Adipocyte (in vitro differentiated cells): ENCODE measurements around the gene CAMTA1.

Experiments used
- DNase-seq: peaks from one replicate; pipeline ENCODE4 v3.0.0-alpha.2; 2015; ENCODE audit warnings: low read depth
- H3K27me3 ChIP-seq: replicated peaks from 2 replicates; pipeline ENCODE4 v1.7.0; 2013; ENCODE audit warnings: mild to moderate bottlenecking, low read length, moderate library complexity; ENCODE audit not compliant: control insufficient read depth, insufficient read depth
- H3K36me3 ChIP-seq: 2 replicates; pipeline ENCODE4 v1.7.0; 2013; ENCODE audit warnings: low read length, mild to moderate bottlenecking, moderate library complexity; ENCODE audit not compliant: control insufficient read depth, insufficient read depth, severe bottlenecking
- H3K4me1 ChIP-seq: 2 replicates; pipeline ENCODE4 v1.7.0; 2013; ENCODE audit warnings: mild to moderate bottlenecking, low read length, moderate library complexity; ENCODE audit not compliant: control insufficient read depth, insufficient read depth
- H3K4me3 ChIP-seq: 2 replicates; pipeline ENCODE4 v1.7.0; 2013; ENCODE audit warnings: mild to moderate bottlenecking, low read length, moderate library complexity
- H3K9ac ChIP-seq: 2 replicates; pipeline ENCODE4 v1.7.0; 2013; ENCODE audit warnings: mild to moderate bottlenecking, low read length, moderate library complexity
- H3K9me3 ChIP-seq: 2 replicates; pipeline ENCODE4 v1.7.0; 2013; ENCODE audit warnings: mild to moderate bottlenecking, low read length, moderate library complexity; ENCODE audit not compliant: control insufficient read depth

The CAMTA1 gene

DNA sequence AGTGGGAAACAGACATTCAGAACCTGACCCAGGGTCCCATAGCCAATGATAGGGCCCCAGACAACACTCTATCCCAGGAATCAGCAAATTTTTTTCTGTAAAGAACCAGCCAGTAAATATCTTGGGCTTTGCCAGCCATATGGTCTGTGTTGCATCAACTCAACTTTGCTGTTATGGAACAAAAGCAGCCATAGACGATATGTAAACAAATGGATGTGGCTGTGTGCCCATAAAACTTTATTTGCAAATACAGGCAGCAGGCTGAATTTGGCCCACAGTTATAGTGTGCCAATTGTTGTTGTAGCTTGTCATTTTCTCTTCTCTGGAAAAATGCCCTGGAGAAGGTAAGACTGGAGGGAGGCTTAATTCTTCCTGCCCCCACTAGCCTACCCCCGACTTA lies 554.7 kb downstream of the CAMTA1 start:
- Histone ChIP-seq H3K36me3 (no peaks in the 10 kb centered on the region), H3K9ac (no peak overlapping the region), H3K27me3 (peaks cover 3% of the 10 kb centered on the region), H3K9me3 (no peaks in the 10 kb centered on the region), H3K4me1 (no peaks in the 10 kb centered on the region), H3K4me3 (no peak overlapping the region)
- no peak for DNase-seq

DNA sequence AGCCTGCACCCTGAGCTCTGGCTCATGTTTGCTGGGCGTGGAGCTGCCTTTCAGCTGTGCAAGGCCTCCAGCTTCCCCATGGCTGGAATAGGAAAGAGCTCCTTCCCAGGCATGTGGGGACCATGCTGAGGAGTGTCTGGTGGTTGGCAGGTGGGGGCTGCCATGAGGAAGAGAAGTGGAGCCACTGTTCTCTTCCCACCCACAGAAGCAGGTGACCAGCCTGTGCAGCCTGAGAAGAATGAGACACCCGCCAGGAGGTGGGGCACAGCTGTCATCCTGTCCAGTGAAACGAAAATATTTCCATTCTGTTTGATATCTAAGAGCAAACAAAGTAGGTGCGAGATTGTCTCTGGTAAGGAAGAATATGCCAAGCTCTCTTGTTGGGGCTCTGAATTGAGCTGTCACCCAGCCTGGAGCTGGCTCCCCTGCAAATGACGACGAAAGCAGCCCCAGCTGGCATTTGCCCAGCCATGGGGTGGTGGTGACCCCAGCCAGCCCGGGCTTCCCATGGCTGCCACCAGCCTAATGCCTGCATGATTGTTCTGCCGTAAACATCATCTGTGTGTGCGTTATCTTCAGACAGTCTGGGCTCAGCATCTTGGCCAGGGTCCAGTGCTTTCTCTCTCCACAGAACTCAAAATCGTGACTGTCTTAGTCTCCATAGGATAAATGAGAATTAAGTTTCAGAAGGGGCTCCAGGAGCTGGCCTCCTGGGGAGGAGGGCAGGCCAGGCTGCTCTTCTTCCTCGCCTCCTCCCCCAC lies 556.1 kb downstream of the CAMTA1 start:
- no peak for DNase-seq
- H3K4me3 ChIP-seq = no peak overlapping the region

DNA sequence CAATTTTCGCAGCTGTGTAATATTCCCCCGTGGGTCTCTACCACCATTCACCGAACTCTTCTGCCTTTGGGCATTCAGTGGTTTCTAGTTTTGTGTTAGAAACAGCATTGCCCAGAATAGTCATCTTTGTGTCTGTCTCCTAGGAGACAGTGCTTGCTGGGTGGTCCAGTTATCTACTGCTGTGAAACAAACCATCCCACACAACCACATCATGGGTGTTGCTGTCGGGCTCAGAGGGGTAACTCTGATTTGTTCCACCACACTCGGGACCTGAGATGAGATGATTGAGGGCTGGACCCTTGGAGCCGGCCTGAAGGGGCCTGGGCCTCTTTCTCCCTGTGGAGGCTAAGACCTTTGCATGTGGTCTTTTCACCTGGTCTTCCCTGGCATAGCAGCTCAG lies 558.6 kb downstream of the CAMTA1 start:
- Histone ChIP-seq H3K4me3 (no peak overlapping the region), H3K9me3 (no peaks in the 10 kb centered on the region), H3K36me3 (no peaks in the 10 kb centered on the region), H3K9ac (no peak overlapping the region), H3K27me3 (peaks cover 8% of the 10 kb centered on the region), H3K4me1 (no peaks in the 10 kb centered on the region)
- no peak for DNase-seq

More for the DNA sequence above, 556.1 kb downstream of the CAMTA1 start:
- H3K36me3 ChIP-seq = no peaks in the 10 kb centered on the region
- no peak overlapping the region for H3K9ac ChIP-seq
- no peaks in the 10 kb centered on the region for H3K4me1 ChIP-seq
- H3K9me3 ChIP-seq = no peaks in the 10 kb centered on the region
- H3K27me3 ChIP-seq = peaks cover 3% of the 10 kb centered on the region

DNA sequence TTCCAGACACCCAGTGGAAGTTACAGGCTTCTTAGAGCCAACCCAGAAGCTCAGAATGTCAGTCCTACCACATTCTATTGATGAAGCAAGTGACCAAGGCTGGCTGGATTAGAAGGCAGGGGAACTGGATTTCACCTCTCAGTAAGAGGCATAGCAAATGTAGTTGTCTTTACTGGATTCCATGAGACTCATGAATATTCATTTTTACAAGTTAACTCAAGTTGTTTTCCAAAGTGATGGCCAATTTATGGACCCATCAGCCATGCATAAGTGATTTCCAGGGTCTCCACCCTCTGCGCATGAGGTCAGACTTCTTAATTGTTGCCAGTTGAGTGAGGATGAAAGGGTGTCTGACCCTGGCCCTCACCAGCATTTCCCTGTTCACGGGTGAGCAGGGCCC lies 559.0 kb downstream of the CAMTA1 start:
- no peak for DNase-seq
- no peaks in the 10 kb centered on the region for H3K36me3 ChIP-seq
- H3K27me3 ChIP-seq = peaks cover 8% of the 10 kb centered on the region
- no peak overlapping the region for H3K9ac ChIP-seq
- H3K4me3 ChIP-seq = no peak overlapping the region
- no peaks in the 10 kb centered on the region for H3K4me1 ChIP-seq
- no peaks in the 10 kb centered on the region for H3K9me3 ChIP-seq

DNA sequence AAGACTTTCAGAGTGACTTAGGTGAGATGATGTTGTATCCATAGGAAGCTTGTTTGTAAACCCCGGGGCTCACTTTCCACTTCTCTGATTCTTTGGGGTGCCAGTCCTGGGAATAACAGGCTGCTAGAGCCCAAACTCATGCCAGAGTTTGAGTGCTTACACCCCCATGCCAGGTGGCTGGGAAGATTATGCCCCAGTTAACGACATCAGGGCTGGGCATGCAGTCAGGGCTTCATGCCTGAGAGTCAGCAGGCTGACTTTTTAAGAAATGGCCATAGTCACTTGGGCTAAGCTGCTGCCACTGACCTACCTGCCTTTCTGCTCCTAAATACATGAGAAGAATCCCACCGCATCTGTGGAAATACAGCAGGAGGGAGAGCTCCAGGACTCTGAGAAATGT lies 560.3 kb downstream of the CAMTA1 start:
- Histone ChIP-seq H3K4me1 (no peaks in the 10 kb centered on the region), H3K27me3 (peaks cover 12% of the 10 kb centered on the region), H3K9ac (no peak overlapping the region), H3K9me3 (no peaks in the 10 kb centered on the region), H3K36me3 (no peaks in the 10 kb centered on the region), H3K4me3 (no peak overlapping the region)
- no peak for DNase-seq

DNA sequence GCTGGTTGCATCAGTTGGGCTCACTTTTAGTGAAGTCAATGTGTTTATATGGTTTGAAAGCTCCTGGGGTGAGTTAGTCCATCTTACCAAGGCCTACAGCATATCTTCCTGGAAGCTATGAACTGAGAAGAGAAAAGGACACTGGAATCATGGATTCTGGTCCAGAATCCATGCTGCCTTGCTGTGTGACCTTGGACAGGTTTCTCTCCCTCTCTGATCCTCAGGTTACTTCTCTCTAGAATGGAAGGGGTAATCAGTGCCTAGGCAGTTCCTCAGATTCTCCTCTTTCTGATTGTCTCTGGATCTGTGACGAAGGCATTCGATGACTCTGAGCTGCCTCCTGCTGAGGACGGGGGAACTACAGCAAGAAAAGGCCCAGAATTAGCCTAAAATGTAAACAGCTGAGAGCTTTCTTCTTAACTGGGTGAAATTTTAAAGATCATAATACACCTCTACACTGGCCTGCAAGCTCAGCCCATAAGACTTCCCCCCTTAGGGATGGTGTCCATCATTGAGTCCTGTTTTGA lies 560.9 kb downstream of the CAMTA1 start:
- Histone ChIP-seq H3K36me3 (no peaks in the 10 kb centered on the region), H3K9me3 (no peaks in the 10 kb centered on the region), H3K4me3 (no peak overlapping the region), H3K4me1 (no peaks in the 10 kb centered on the region), H3K27me3 (peaks cover 19% of the 10 kb centered on the region), H3K9ac (no peak overlapping the region)
- no peak for DNase-seq

DNA sequence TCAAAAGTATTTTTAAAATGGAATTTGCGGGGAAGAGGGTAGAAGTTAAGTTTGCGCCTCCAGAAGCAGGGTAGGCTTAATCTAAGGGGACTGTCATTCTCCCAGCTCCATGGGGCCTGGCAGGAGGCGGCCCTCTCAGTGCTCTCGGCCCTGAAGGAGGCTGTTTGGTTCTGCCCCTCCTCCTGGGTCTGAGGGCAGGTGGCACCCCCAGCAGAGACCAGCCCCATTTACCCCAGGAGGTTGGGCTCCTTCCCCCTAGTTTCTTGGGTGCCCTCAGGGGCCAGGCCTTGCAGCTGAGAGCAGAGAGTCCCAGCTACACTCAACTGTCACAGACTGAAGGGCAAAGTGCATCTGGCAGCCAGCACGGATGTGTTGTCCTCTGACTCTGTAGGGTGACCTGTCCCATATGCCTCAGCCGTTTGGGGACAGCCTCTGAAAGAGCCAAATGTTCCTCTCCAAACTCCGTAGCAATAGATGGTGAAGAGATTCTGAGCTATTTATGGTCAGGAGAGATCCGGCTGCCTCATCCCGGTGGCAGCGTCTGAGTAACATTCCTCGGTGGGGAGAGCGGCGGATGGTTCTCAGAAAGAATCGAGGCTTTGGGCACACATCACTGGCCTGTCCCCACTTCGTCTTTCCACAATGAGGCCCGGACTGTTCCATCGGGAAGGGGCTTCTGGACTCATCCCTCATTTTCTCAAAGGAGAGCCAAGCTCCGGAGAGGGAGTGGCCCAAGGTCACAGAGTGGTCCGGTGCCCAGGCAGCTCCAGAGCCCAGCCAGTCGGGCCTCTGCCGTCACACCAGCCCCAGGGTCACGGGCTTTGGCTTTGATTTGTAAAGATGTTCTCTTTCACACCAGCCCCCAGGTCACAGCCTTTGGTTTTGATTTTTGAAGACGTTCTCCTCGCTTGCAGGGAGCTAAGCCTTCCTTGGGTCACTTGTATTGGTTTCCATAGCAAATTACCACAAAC lies 561.6 kb downstream of the CAMTA1 start:
- no peak for DNase-seq
- H3K4me1 ChIP-seq = no peaks in the 10 kb centered on the region
- H3K4me3 ChIP-seq = no peak overlapping the region
- peaks cover 16% of the 10 kb centered on the region for H3K27me3 ChIP-seq
- no peaks in the 10 kb centered on the region for H3K9me3 ChIP-seq
- H3K9ac ChIP-seq = no peak overlapping the region
- H3K36me3 ChIP-seq = no peaks in the 10 kb centered on the region

DNA sequence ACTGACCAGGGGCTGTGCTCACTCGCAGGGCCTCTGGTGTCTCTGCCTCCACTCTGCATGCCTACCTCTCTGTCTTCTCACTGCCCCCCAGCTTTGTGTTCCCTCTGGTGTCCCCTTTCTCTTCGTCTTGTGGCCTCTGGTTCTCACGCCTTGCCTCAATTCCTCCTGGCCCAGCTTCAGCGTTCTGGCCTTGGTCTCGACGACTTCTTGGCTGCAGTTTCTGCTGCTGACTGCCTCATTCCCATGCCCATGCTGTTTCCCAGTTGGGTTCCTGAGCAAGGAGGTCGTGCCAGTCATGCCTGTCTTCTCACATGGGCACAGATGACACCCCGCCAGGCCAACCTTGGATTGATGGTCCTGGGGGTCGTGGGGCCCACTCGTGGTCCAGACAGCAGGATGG lies 562.8 kb downstream of the CAMTA1 start:
- no peak overlapping the region for H3K9ac ChIP-seq
- no peaks in the 10 kb centered on the region for H3K9me3 ChIP-seq
- H3K4me3 ChIP-seq = no peak overlapping the region
- H3K27me3 ChIP-seq = peaks cover 23% of the 10 kb centered on the region
- DNase-seq = no peak
- no peaks in the 10 kb centered on the region for H3K4me1 ChIP-seq
- no peaks in the 10 kb centered on the region for H3K36me3 ChIP-seq

DNA sequence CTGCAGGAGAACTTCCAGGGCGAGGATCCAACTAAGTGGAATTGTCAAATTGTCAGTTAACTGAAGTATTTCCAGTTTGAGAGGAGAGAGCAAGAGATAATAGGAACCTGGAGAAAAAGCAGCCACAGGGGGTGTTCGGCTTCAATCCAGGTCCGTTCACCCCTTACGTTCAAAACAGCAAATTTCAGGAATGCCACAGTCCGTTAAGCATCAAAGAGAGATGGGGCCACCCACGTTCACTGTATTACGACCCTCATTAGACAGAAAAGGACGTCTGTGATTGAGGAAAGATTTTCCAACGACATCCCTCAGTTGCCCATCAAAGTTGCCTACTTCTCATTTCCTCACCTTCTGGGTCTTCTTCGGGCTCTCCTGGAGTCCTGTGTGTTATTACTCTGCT lies 563.3 kb downstream of the CAMTA1 start:
- Histone ChIP-seq H3K9ac (no peak overlapping the region), H3K27me3 (peaks cover 23% of the 10 kb centered on the region), H3K4me3 (no peak overlapping the region), H3K9me3 (no peaks in the 10 kb centered on the region), H3K4me1 (no peaks in the 10 kb centered on the region), H3K36me3 (no peaks in the 10 kb centered on the region)
- DNase-seq = no peak

DNA sequence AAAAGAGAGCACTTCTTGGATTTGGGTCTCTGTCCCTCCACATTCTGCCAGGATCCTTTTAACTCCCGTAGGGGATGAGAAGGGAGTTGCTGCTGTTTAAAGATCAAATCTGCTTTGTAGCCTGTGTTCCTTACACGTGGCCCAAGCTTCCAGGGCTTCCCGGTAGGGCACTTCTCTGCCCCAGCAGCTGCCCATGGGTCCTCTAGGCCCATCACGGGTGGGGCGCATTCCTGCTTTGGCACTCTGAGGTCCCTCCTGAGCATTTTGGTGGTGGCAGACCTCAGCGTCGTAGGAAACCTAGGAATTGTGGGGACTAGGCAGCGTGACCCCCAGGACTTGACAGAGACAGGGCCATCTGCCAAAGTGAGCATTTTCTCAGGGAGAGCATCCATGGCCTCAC lies 565.5 kb downstream of the CAMTA1 start:
- Histone ChIP-seq H3K9ac (no peak overlapping the region), H3K27me3 (peaks cover 24% of the 10 kb centered on the region), H3K4me3 (no peak overlapping the region), H3K9me3 (no peaks in the 10 kb centered on the region), H3K36me3 (no peaks in the 10 kb centered on the region), H3K4me1 (no peaks in the 10 kb centered on the region)
- DNase-seq = no peak

DNA sequence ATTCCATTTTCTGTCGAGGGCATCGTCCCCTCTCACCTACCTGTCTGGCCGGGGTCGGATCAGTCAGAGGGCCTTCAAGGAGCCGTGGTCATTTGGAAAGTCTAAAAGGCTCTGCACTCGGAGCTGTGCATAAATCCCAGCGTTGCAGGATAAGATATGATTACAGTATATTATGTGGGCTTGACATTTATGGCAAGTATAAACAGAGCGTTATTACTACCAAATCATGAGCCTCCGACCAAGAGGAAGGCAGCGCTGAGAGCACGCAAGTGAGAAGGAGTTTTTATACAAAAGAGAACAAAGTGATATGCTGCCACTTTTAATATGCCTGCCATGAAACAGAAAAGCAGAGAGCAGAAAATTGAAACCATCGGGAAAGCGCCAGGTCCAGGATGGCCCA lies 566.4 kb downstream of the CAMTA1 start:
- Histone ChIP-seq H3K27me3 (peaks cover 29% of the 10 kb centered on the region), H3K4me1 (no peaks in the 10 kb centered on the region), H3K9ac (no peak overlapping the region), H3K4me3 (no peak overlapping the region), H3K36me3 (no peaks in the 10 kb centered on the region), H3K9me3 (no peaks in the 10 kb centered on the region)
- DNase-seq = no peak
